GM19238 (cell line): ENCODE data around the gene PSMC6.
A peak's percentile ranks its signal among the peaks of the same experiment; 100 is the strongest.
"Not testable (repeated sequence)": the region's sequence is repeated elsewhere in the genome, so short reads cannot be mapped to it uniquely, and the experiment has no call there.

ENCODE experiments used
- DNase-seq: peaks from one replicate; pipeline ENCODE4 v3.0.0; 2011; ENCODE audit warnings: low spot score; ENCODE audit not compliant: insufficient read length

Gene PSMC6

GRCh38 chr14:52716155-52716554, 9.2 kb downstream of the PSMC6 start:
- no peak for DNase-seq

- DNase-seq, result no peak
Measured at GRCh38 chr14:52723514-52724359, 16.7 kb downstream of the PSMC6 start.

- DNase-seq, result no peak
Measured at GRCh38 chr14:52724360-52724644, 17.3 kb downstream of the PSMC6 start.

- not testable (repeated sequence) for DNase-seq
Measured at GRCh38 chr14:52727509-52727908, 20.5 kb downstream of the PSMC6 start.

- DNase-seq, result not testable (repeated sequence)
Measured at GRCh38 chr14:52729035-52729434, 22.0 kb downstream of the PSMC6 start.

- DNase-seq, result no peak
Measured at GRCh38 chr14:52729585-52729924, 22.6 kb downstream of the PSMC6 start.

- DNase-seq, result peak; percentile 61
Measured at GRCh38 chr14:52729925-52730708, 23.1 kb downstream of the PSMC6 start, which contains the start of gene STYX. Gene STYX (plus strand): TSS chr14:52730166. CDS start chr14:52730475, 309 bp downstream.

GRCh38 chr14:52730709-52731111, 23.7 kb downstream of the PSMC6 start:
- no peak for DNase-seq

GRCh38 chr14:52733824-52734223, 26.8 kb downstream of the PSMC6 start:
- DNase-seq, result no peak

GRCh38 chr14:52735921-52736489, 29.0 kb downstream of the PSMC6 start:
- no peak for DNase-seq

- DNase-seq, result no peak
Measured at GRCh38 chr14:52738409-52738808, 31.4 kb downstream of the PSMC6 start.

- DNase-seq, result no peak
Measured at GRCh38 chr14:52740751-52741150, 33.8 kb downstream of the PSMC6 start.

- no peak for DNase-seq
Measured at GRCh38 chr14:52741865-52742264, 34.9 kb downstream of the PSMC6 start.

- no peak for DNase-seq
Measured at GRCh38 chr14:52748647-52749292, 41.8 kb downstream of the PSMC6 start.

GRCh38 chr14:52755607-52756316, 48.8 kb downstream of the PSMC6 start:
- DNase-seq, result no peak

- DNase-seq, result no peak
Measured at GRCh38 chr14:52759145-52759544, 52.1 kb downstream of the PSMC6 start.

- DNase-seq, result not testable (repeated sequence)
Measured at GRCh38 chr14:52762923-52763322, 55.9 kb downstream of the PSMC6 start.

GRCh38 chr14:52767058-52767833, 60.2 kb downstream of the PSMC6 start:
- no peak for DNase-seq

GRCh38 chr14:52769887-52770286, 62.9 kb downstream of the PSMC6 start:
- DNase-seq, result no peak

GRCh38 chr14:52776816-52777215, 69.8 kb downstream of the PSMC6 start:
- no peak for DNase-seq
